Measurements from ENCODE around the gene ADCY3.
"Not testable (repeated sequence)": the region's sequence is repeated elsewhere in the genome, so short reads cannot be mapped to it uniquely, and the experiment has no call there.

GRCh38 chr2:24805811-24806660 lies 114.0 kb downstream of the ADCY3 start:
- TF ChIP-seq CTCF (IDR thresholded peaks at IDR 0.05); EP300 (IDR thresholded peaks at IDR 0.05; ENCODE audit: low read depth); POLR2A (IDR thresholded peaks at IDR 0.05); POLR2AphosphoS5 (IDR thresholded peaks at IDR 0.05): not testable (repeated sequence)
